Mucosa of rectum (tissue), 2 donors: ENCODE measurements around the gene SPG7.
A peak's percentile ranks its signal among the peaks of the same experiment; 100 is the strongest.

ENCODE experiments used
- H3K27ac ChIP-seq, 2 donors: one replicate each; pipeline ENCODE4 v1.7.0; 2013; ENCODE audit warnings: inconsistent platforms in 2 of 2, low read depth in 2 of 2, low read length in 2 of 2
- H3K27me3 ChIP-seq, 2 donors: one replicate each; pipeline ENCODE4 v1.7.0; 2013; ENCODE audit warnings: low read length in 2 of 2; ENCODE audit not compliant: control insufficient read depth in 2 of 2, insufficient read depth in 2 of 2
- H3K36me3 ChIP-seq, 2 donors: one replicate each; pipeline ENCODE4 v1.7.0; 2013; ENCODE audit warnings: low read length in 2 of 2; ENCODE audit not compliant: control insufficient read depth in 2 of 2, insufficient read depth in 2 of 2
- H3K4me1 ChIP-seq, 2 donors: one replicate each; pipeline ENCODE4 v1.7.0; 2013; ENCODE audit warnings: low read length in 2 of 2, mild to moderate bottlenecking in 1 of 2; ENCODE audit not compliant: control insufficient read depth in 2 of 2, insufficient read depth in 2 of 2
- H3K4me3 ChIP-seq, 2 donors: one replicate each; pipeline ENCODE4 v1.7.0; 2013; ENCODE audit warnings: low read length in 2 of 2
- H3K9ac ChIP-seq, 2 donors: one replicate each; pipeline ENCODE4 v1.7.0; 2013; ENCODE audit warnings: low read length in 2 of 2, low read depth in 1 of 2, mild to moderate bottlenecking in 1 of 2
- H3K9me3 ChIP-seq, 2 donors: one replicate each; pipeline ENCODE4 v1.7.0; 2013; ENCODE audit warnings: low read length in 2 of 2; ENCODE audit not compliant: control insufficient read depth in 2 of 2
- donor health status: healthy.
- donor health status: Normal muscosa, but diverticular disease.

Gene SPG7

DNA sequence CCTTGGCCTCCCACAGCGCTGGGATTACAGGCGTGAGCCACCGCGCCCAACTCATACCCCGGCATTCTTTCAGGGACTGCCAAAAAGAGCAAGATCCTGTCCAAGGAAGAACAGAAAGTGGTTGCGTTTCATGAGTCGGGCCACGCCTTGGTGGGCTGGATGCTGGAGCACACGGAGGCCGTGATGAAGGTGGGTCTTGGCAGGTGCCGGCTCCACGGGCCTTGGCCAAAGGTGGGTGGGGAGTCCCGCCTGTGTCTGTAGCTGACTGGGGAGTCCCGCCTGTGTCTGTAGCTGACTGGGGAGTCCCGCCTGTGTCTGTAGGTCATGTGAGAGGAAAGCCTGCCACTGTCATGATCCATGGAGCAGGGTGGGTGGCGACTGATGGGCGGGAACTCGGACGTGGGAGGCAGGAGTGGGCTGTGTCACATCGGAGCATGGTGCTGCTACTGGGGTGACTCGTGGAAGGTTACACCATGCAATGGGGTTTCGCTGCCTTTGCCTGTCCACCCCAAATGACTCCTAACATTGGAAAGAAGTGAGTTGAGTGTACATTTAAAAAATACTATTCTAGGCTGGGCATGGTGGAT is 42.3 kb downstream of the SPG7 start:
- Histone ChIP-seq H3K4me1 (peaks cover 2 to 5% of the 10 kb centered on the region in 2 donors), H3K27ac (no peak overlapping the region), H3K9ac (no peak overlapping the region), H3K27me3 (no peaks in the 10 kb centered on the region), H3K4me3 (no peak overlapping the region), H3K9me3 (no peaks in the 10 kb centered on the region), H3K36me3 (peaks cover 56 to 68% of the 10 kb centered on the region in 2 donors)

GRCh38 chr16:89552329-89552728 is 44.1 kb downstream of the SPG7 start:
- Histone ChIP-seq H3K9me3 (no peaks in the 10 kb centered on the region), H3K27me3 (no peaks in the 10 kb centered on the region), H3K4me3 (no peak overlapping the region), H3K36me3 (peaks cover 66 to 74% of the 10 kb centered on the region in 2 donors), H3K9ac (no peak overlapping the region), H3K4me1 (peaks cover 0 to under 1% of the 10 kb centered on the region in 2 donors), H3K27ac (no peak overlapping the region)

GRCh38 chr16:89552913-89553312 is 44.7 kb downstream of the SPG7 start:
- Histone ChIP-seq H3K4me3 (no peak overlapping the region), H3K4me1 (peaks cover 2 to 5% of the 10 kb centered on the region in 2 donors), H3K9me3 (no peaks in the 10 kb centered on the region), H3K36me3 (peaks cover 64 to 74% of the 10 kb centered on the region in 2 donors), H3K27me3 (no peaks in the 10 kb centered on the region), H3K27ac (no peak overlapping the region), H3K9ac (no peak overlapping the region)

DNA sequence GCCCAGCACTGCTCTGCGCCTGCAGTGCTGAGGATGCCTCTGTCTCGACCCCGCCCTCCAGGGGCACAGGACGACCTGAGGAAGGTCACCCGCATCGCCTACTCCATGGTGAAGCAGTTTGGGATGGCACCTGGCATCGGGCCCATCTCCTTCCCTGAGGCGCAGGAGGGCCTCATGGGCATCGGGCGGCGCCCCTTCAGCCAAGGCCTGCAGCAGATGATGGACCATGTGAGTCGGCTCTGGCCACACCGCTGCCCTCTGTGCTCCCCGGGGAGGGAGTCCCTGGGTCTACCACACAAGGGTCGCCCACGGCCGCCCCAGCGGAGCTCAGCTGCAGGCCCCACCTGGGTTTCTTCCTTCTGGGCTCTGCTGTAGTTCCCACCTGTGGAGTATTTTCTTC is 45.5 kb downstream of the SPG7 start:
- Histone ChIP-seq H3K36me3 (peaks cover 58 to 67% of the 10 kb centered on the region in 2 donors), H3K9me3 (no peaks in the 10 kb centered on the region), H3K9ac (no peak overlapping the region), H3K4me1 (peaks cover 2 to 7% of the 10 kb centered on the region in 2 donors), H3K4me3 (no peak overlapping the region), H3K27me3 (no peaks in the 10 kb centered on the region), H3K27ac (no peak overlapping the region)

DNA sequence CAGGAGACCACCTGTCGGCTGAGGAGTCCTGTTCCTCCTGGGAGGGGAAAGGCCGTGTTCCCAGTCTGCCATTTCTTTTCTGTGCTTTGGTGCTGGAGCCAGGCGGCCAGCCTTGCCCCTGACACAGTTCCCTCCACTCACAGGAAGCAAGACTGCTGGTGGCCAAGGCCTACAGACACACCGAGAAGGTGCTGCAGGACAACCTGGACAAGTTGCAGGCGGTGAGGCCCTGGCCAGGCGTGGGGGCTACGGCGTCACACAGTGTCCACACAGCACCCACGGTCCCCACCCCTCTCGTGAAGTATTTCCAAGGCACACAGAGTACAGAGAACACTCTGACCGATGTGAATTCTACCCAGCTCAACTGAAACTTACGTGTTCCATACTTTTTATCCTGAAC is 46.1 kb downstream of the SPG7 start:
- Histone ChIP-seq H3K9ac (no peak overlapping the region), H3K9me3 (no peaks in the 10 kb centered on the region), H3K27ac (no peak overlapping the region), H3K27me3 (no peaks in the 10 kb centered on the region), H3K36me3 (peaks cover 51 to 61% of the 10 kb centered on the region in 2 donors), H3K4me1 (peaks cover 2 to 7% of the 10 kb centered on the region in 2 donors), H3K4me3 (no peak overlapping the region)

- Histone ChIP-seq H3K4me1 (peaks cover 7 to 12% of the 10 kb centered on the region in 2 donors), H3K9me3 (no peaks in the 10 kb centered on the region), H3K27ac (no peak overlapping the region), H3K36me3 (peaks cover 51 to 58% of the 10 kb centered on the region in 2 donors), H3K4me3 (no peak overlapping the region), H3K9ac (no peak overlapping the region), H3K27me3 (no peaks in the 10 kb centered on the region)
Measured at GRCh38 chr16:89555265-89555664, 47.1 kb downstream of the SPG7 start.

DNA sequence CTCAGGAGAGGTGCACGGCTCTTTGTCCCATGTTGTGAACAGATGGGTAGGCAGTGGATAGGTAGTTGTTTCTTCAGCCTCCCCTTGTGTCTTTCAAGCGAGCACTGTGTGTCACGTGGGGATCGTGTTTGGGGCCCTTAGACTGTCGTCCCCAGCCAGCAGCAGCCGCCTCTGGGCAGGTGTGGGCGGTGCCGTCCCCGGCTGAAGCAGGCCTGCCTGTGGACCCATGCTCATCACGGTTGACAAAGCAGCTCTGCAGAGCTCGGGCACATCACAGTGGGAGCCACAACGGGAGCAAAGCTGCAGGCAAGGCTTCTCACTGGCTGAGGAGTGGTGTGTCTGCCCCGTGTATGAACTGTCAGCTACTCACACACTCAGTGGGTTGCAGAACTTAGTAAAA is 47.6 kb downstream of the SPG7 start:
- H3K4me3 ChIP-seq = no peak overlapping the region
- no peaks in the 10 kb centered on the region for H3K9me3 ChIP-seq
- no peaks in the 10 kb centered on the region for H3K27me3 ChIP-seq
- no peak overlapping the region for H3K9ac ChIP-seq
- H3K27ac ChIP-seq = no peak overlapping the region
- H3K36me3 ChIP-seq = peaks cover 48 to 56% of the 10 kb centered on the region in 2 donors
- peaks cover 7 to 12% of the 10 kb centered on the region in 2 donors for H3K4me1 ChIP-seq

- no peak overlapping the region for H3K4me3 ChIP-seq
- no peaks in the 10 kb centered on the region for H3K27me3 ChIP-seq
- H3K9me3 ChIP-seq = no peaks in the 10 kb centered on the region
- H3K27ac ChIP-seq = no peak overlapping the region
- peak overlapping the region; percentile 6 to 14 for H3K9ac ChIP-seq
- H3K4me1 ChIP-seq = peaks cover 17 to 23% of the 10 kb centered on the region in 2 donors
- H3K36me3 ChIP-seq = peaks cover 44 to 58% of the 10 kb centered on the region in 2 donors
Measured at GRCh38 chr16:89556750-89557689, 48.8 kb downstream of the SPG7 start.

GRCh38 chr16:89557690-89558490 is 49.7 kb downstream of the SPG7 start:
- H3K9me3 ChIP-seq = no peaks in the 10 kb centered on the region
- no peak overlapping the region for H3K4me3 ChIP-seq
- no peak overlapping the region for H3K27ac ChIP-seq
- H3K4me1 ChIP-seq = peaks cover 22 to 30% of the 10 kb centered on the region in 2 donors
- H3K9ac ChIP-seq = peak overlapping the region; percentile 6 to 14
- peaks cover 43 to 58% of the 10 kb centered on the region in 2 donors for H3K36me3 ChIP-seq
- no peaks in the 10 kb centered on the region for H3K27me3 ChIP-seq
